Measurements from ENCODE around the gene FAM81A.

GRCh38 chr15:59528961-59529402 lies 91.0 kb downstream of the FAM81A start:
- TF ChIP-seq CTCF (IDR thresholded peaks at IDR 0.05) (peak; percentile 46 to 90 (median 79)), POLR2A (IDR thresholded peaks at IDR 0.05) (no peak)

Measured in thyroid gland (tissue), 4 donors.